ENCODE data around the gene ITPR2. TPM values are rescaled to one million over a fixed set of nuclear protein-coding genes. Genes with fewer than 3 reads are reported as not detected.

Gene ITPR2
- total and polyA plus RNA-seq, 4 donors = 11.7 to 93.3 (median 35.4) TPM

DNA sequence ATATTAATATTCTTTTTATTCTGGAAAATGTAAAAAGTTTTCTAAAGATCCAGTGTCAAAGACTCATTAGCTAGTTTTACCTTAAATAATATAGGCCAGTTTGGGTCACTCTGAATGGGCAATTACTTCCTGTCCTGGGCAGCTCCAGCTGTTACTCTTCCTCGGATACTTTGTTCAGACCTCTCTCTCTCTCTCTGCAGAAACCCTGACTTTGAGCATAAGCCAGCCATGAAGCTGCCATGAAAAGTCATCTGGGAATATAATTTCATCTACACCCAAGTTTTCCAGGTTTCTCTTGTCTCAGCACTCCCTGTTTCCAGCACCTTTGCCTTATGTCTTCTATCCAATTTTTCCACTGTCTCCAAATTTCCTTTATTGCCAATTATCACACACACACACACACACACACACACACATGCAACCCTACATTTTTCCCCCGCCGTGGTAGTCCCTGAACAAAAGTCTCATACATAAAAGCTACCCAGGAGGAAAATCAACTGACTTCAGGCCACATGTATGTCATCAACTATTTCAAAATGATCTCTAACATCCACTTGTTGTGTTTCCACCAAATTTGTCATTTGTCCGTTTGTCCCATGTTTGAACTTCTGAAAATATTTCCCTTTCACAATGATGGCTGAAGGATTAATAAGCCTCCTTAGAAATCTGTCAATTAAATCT lies 319.5 kb downstream of the ITPR2 start:
- H3K27me3 ChIP-seq (ENCODE audit: control insufficient read depth in 4 of 4, insufficient read depth in 4 of 4, low read length in 3 of 4) = no peaks in the 10 kb centered on the region
- H3K36me3 ChIP-seq (ENCODE audit: control insufficient read depth in 4 of 4, insufficient read depth in 3 of 4, low read depth in 1 of 4, low read length in 3 of 4) = peaks cover 0 to 7% (median 1%) of the 10 kb centered on the region in 4 donors
- H3K4me1 ChIP-seq (ENCODE audit: control insufficient read depth in 4 of 4, insufficient read depth in 4 of 4, low read length in 3 of 4) = no peaks in the 10 kb centered on the region
- TF ChIP-seq NR2F2 (IDR thresholded peaks at IDR 0.05) (no peak), EGR1 (IDR thresholded peaks at IDR 0.05; ENCODE audit: low read depth in 2 of 2) (no peak), RAD21 (IDR thresholded peaks at IDR 0.05) (no peak), SP1 (IDR thresholded peaks at IDR 0.05) (no peak), FOXA2 (IDR thresholded peaks at IDR 0.05) (no peak), YY1 (IDR thresholded peaks at IDR 0.05) (no peak), HNF4G (IDR thresholded peaks at IDR 0.05) (no peak), FOXA1 (IDR thresholded peaks at IDR 0.05) (no peak), RXRA (IDR thresholded peaks at IDR 0.05) (no peak), MAX (IDR thresholded peaks at IDR 0.05) (no peak), HNF4A (conservative IDR thresholded peaks at IDR 0.05) (no peak), TAF1 (conservative IDR thresholded peaks at IDR 0.05) (no peak), GABPA (IDR thresholded peaks at IDR 0.05 in 1 of 2, conservative IDR thresholded peaks at IDR 0.05 in 1 of 2) (no peak), JUND (IDR thresholded peaks at IDR 0.05) (no peak)
- TF ChIP-seq, protein P1, sequence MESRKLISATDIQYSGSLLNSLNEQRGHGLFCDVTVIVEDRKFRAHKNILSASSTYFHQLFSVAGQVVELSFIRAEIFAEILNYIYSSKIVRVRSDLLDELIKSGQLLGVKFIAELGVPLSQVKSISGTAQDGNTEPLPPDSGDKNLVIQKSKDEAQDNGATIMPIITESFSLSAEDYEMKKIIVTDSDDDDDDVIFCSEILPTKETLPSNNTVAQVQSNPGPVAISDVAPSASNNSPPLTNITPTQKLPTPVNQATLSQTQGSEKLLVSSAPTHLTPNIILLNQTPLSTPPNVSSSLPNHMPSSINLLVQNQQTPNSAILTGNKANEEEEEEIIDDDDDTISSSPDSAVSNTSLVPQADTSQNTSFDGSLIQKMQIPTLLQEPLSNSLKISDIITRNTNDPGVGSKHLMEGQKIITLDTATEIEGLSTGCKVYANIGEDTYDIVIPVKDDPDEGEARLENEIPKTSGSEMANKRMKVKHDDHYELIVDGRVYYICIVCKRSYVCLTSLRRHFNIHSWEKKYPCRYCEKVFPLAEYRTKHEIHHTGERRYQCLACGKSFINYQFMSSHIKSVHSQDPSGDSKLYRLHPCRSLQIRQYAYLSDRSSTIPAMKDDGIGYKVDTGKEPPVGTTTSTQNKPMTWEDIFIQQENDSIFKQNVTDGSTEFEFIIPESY (IDR thresholded peaks at IDR 0.05) = no peak
- TF ChIP-seq, protein P2, sequence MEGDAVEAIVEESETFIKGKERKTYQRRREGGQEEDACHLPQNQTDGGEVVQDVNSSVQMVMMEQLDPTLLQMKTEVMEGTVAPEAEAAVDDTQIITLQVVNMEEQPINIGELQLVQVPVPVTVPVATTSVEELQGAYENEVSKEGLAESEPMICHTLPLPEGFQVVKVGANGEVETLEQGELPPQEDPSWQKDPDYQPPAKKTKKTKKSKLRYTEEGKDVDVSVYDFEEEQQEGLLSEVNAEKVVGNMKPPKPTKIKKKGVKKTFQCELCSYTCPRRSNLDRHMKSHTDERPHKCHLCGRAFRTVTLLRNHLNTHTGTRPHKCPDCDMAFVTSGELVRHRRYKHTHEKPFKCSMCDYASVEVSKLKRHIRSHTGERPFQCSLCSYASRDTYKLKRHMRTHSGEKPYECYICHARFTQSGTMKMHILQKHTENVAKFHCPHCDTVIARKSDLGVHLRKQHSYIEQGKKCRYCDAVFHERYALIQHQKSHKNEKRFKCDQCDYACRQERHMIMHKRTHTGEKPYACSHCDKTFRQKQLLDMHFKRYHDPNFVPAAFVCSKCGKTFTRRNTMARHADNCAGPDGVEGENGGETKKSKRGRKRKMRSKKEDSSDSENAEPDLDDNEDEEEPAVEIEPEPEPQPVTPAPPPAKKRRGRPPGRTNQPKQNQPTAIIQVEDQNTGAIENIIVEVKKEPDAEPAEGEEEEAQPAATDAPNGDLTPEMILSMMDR (IDR thresholded peaks at IDR 0.05; ENCODE audit: low read depth, low read length, missing input control) = no peak
- no peak for DNase-seq (ENCODE audit: low spot score)
- 90% methylated on average over 4 of the region's 4 CpGs for WGBS
- no peak overlapping the region for H3K9ac ChIP-seq (ENCODE audit: low read depth in 1 of 2, low read length in 2 of 2)
- H3K4me3 ChIP-seq (ENCODE audit: low read depth in 1 of 3, low read length in 3 of 3) = no peak overlapping the region
- H3K9me3 ChIP-seq (ENCODE audit: control insufficient read depth in 4 of 4, low read length in 3 of 4) = no peaks in the 10 kb centered on the region
- H3K27ac ChIP-seq (ENCODE audit: low read depth in 1 of 2, low read length in 2 of 2) = no peak overlapping the region

DNA sequence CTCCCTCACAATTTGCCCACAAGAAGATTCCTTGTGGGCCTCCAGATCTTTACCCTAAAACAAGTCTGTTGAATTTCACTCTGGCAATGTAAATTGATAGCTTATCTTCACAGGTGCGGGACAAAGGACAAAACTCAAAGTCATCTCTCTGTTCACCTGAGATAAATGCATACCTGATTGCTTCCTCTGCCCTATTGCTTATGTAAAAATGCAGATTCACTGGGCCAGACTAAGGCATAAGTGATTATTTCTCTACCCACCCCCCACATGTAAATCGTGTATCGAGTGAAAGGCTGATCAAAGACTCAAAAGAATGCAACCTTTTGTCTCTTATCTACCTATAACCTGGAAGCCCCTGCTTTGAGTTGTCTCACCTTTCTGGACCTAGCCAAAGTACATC lies 320.8 kb downstream of the ITPR2 start:
- TF ChIP-seq, protein P1 (IDR thresholded peaks at IDR 0.05) = no peak
- no peak for TF ChIP-seq GABPA (IDR thresholded peaks at IDR 0.05 in 1 of 2, conservative IDR thresholded peaks at IDR 0.05 in 1 of 2)
- TF ChIP-seq RXRA (IDR thresholded peaks at IDR 0.05) = no peak
- TF ChIP-seq FOXA1 (IDR thresholded peaks at IDR 0.05) = no peak
- no peak for TF ChIP-seq SP1 (IDR thresholded peaks at IDR 0.05)
- TF ChIP-seq HNF4G (IDR thresholded peaks at IDR 0.05) = no peak
- no peak for TF ChIP-seq FOXA2 (IDR thresholded peaks at IDR 0.05)
- no peak for TF ChIP-seq MAX (IDR thresholded peaks at IDR 0.05)
- no peak for TF ChIP-seq TAF1 (conservative IDR thresholded peaks at IDR 0.05)
- no peak for TF ChIP-seq JUND (IDR thresholded peaks at IDR 0.05)
- no peak for TF ChIP-seq NR2F2 (IDR thresholded peaks at IDR 0.05)
- no peak for TF ChIP-seq REST (IDR thresholded peaks at IDR 0.05)
- TF ChIP-seq, protein P3, sequence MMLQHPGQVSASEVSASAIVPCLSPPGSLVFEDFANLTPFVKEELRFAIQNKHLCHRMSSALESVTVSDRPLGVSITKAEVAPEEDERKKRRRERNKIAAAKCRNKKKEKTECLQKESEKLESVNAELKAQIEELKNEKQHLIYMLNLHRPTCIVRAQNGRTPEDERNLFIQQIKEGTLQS (IDR thresholded peaks at IDR 0.05) = no peak
- TF ChIP-seq RAD21 (IDR thresholded peaks at IDR 0.05) = no peak
- no peak for TF ChIP-seq HNF4A (conservative IDR thresholded peaks at IDR 0.05)
- TF ChIP-seq EGR1 (IDR thresholded peaks at IDR 0.05; ENCODE audit: low read depth in 2 of 2) = no peak
- Histone ChIP-seq H3K27ac (ENCODE audit: low read depth in 1 of 2, low read length in 2 of 2) (no peak overlapping the region), H3K36me3 (ENCODE audit: control insufficient read depth in 4 of 4, insufficient read depth in 3 of 4, low read depth in 1 of 4, low read length in 3 of 4) (peaks cover 0 to 7% (median 1%) of the 10 kb centered on the region in 4 donors), H3K9ac (ENCODE audit: low read depth in 1 of 2, low read length in 2 of 2) (no peak overlapping the region), H3K27me3 (ENCODE audit: control insufficient read depth in 4 of 4, insufficient read depth in 4 of 4, low read length in 3 of 4) (no peaks in the 10 kb centered on the region), H3K9me3 (ENCODE audit: control insufficient read depth in 4 of 4, low read length in 3 of 4) (no peaks in the 10 kb centered on the region), H3K4me1 (ENCODE audit: control insufficient read depth in 4 of 4, insufficient read depth in 4 of 4, low read length in 3 of 4) (no peaks in the 10 kb centered on the region), H3K4me3 (ENCODE audit: low read depth in 1 of 3, low read length in 3 of 3) (no peak overlapping the region)
- 83% methylated on average over 3 of the region's 3 CpGs for WGBS
- DNase-seq (ENCODE audit: low spot score) = no peak
